Non-pigmented ciliary epithelial cell (primary cell): ENCODE results near the gene KISS1R.
"Not testable (repeated sequence)": the region's sequence is repeated elsewhere in the genome, so short reads cannot be mapped to it uniquely, and the experiment has no call there.

Experiments
- DNase-seq: peaks from one replicate; pipeline ENCODE4 v3.0.0-alpha.2; 2010; ENCODE audit warnings: low read depth

The KISS1R gene

GRCh38 chr19:954672-955494, 37.8 kb downstream of the KISS1R start:
- DNase-seq = no peak

- DNase-seq = no peak
Observed at GRCh38 chr19:955803-956765, 39.0 kb downstream of the KISS1R start.

- no peak for DNase-seq
Observed at GRCh38 chr19:956766-957440, 39.8 kb downstream of the KISS1R start.

- DNase-seq = not testable (repeated sequence)
Observed at GRCh38 chr19:957578-957977, 40.4 kb downstream of the KISS1R start.

GRCh38 chr19:958967-959855, 42.1 kb downstream of the KISS1R start:
- DNase-seq = no peak

GRCh38 chr19:960020-960419, 42.9 kb downstream of the KISS1R start:
- no peak for DNase-seq

- no peak for DNase-seq
Observed at GRCh38 chr19:960601-960938, 43.4 kb downstream of the KISS1R start.

- no peak for DNase-seq
Observed at GRCh38 chr19:961866-962620, 44.9 kb downstream of the KISS1R start.

GRCh38 chr19:962683-963400, 45.7 kb downstream of the KISS1R start:
- DNase-seq = no peak

GRCh38 chr19:963486-963951, 46.4 kb downstream of the KISS1R start:
- no peak for DNase-seq

GRCh38 chr19:964116-964520, 47.0 kb downstream of the KISS1R start:
- DNase-seq = no peak

- DNase-seq = no peak
Observed at GRCh38 chr19:964761-965694, 47.9 kb downstream of the KISS1R start.

GRCh38 chr19:966485-967088, 49.5 kb downstream of the KISS1R start:
- no peak for DNase-seq
